ENCODE results near the gene PLEKHH2. TPM values are rescaled to one million over a fixed set of nuclear protein-coding genes. Genes with fewer than 3 reads are reported as not detected.
A peak's percentile ranks its signal among the peaks of the same experiment; 100 is the strongest.

PLEKHH2 gene
- total RNA-seq, 1 donor from 2014 or later, result 0.84 TPM

DNA sequence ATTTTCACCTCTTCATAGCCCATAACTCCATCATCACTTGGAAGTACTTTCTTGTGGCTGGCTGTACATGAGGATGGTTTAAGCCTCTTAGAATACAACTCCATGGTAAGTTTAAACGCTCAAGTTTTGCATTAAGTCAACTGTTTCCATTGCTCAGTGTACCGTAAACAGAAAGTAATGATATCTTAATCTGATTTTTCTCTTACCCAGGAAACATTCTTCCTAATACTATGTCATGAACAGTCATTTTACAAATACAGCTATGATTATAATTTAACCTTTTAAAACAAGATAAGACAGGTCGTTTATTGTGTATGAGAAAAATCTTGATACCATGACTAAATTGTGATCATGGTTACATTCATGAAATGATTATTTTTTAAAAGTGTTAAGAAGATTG is 125.2 kb downstream of the PLEKHH2 start:
- no peak overlapping the region for H3K4me3 Mint-ChIP-seq (ENCODE audit: unreplicated experiment)
- Histone ChIP-seq H3K4me3 (ENCODE audit: insufficient read depth, low read depth, low read length) (no peak overlapping the region), H3K79me2 (ENCODE audit: insufficient read depth, low read length) (no peaks in the 10 kb centered on the region), H3K9ac (ENCODE audit: low read length) (no peak overlapping the region), H3K9me3 (ENCODE audit: insufficient read depth, low read depth, low read length) (no peaks in the 10 kb centered on the region), H3K4me1 (ENCODE audit: insufficient read depth, low read length) (peaks cover 12% of the 10 kb centered on the region), H3K27me3 (ENCODE audit: insufficient read depth, low read length) (no peaks in the 10 kb centered on the region), H3K4me2 (ENCODE audit: low read length) (no peak overlapping the region), H3K36me3 (ENCODE audit: insufficient read depth, low read length) (no peaks in the 10 kb centered on the region), H4K20me1 (ENCODE audit: insufficient read depth, low read length) (no peaks in the 10 kb centered on the region), H3K27ac (ENCODE audit: low read depth, low read length) (peak overlapping the region; percentile 16), H2AFZ (ENCODE audit: low read depth, low read length) (no peak overlapping the region)
- TF ChIP-seq EZH2 (IDR thresholded peaks at IDR 0.05; ENCODE audit: insufficient read depth, low read length), result no peak
- TF ChIP-seq, protein P1, sequence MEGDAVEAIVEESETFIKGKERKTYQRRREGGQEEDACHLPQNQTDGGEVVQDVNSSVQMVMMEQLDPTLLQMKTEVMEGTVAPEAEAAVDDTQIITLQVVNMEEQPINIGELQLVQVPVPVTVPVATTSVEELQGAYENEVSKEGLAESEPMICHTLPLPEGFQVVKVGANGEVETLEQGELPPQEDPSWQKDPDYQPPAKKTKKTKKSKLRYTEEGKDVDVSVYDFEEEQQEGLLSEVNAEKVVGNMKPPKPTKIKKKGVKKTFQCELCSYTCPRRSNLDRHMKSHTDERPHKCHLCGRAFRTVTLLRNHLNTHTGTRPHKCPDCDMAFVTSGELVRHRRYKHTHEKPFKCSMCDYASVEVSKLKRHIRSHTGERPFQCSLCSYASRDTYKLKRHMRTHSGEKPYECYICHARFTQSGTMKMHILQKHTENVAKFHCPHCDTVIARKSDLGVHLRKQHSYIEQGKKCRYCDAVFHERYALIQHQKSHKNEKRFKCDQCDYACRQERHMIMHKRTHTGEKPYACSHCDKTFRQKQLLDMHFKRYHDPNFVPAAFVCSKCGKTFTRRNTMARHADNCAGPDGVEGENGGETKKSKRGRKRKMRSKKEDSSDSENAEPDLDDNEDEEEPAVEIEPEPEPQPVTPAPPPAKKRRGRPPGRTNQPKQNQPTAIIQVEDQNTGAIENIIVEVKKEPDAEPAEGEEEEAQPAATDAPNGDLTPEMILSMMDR (IDR thresholded peaks at IDR 0.05; ENCODE audit: insufficient read depth, low read depth, low read length), result no peak
- H3K4me1 Mint-ChIP-seq (ENCODE audit: low read depth, unreplicated experiment), result peaks cover 13% of the 10 kb centered on the region
- no peak for FAIRE-seq
- no peaks in the 10 kb centered on the region for H3K36me3 Mint-ChIP-seq (ENCODE audit: low read depth, unreplicated experiment)
- H3K27me3 Mint-ChIP-seq (ENCODE audit: low read depth, unreplicated experiment), result no peaks in the 10 kb centered on the region
- H3K9me3 Mint-ChIP-seq (ENCODE audit: unreplicated experiment), result no peaks in the 10 kb centered on the region
- no peak overlapping the region for H3K27ac Mint-ChIP-seq (ENCODE audit: unreplicated experiment)
- DNase-seq (ENCODE audit: low read depth), result peak; percentile 66

DNA sequence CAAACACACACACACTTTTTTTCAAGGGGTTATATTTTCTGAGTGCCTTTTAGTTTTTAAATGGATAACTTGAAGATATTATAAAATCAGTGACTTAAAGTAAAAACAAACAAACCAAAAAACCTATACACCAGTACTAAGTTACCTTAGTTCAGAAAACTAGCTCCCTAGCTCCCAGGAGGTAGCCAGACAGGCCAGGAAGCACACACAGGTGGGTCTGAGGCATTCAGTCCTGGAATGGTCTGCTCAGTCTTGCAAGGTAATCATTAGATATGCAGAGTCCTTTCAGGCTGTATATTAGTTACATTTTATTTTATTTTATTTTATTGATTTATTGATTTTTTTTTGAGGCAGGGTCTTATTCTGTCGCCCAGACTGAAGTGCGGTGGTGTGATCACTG is 126.0 kb downstream of the PLEKHH2 start:
- Mint-ChIP-seq H3K9me3 (ENCODE audit: unreplicated experiment) (no peaks in the 10 kb centered on the region), H3K27me3 (ENCODE audit: low read depth, unreplicated experiment) (no peaks in the 10 kb centered on the region), H3K27ac (ENCODE audit: unreplicated experiment) (no peak overlapping the region), H3K4me3 (ENCODE audit: unreplicated experiment) (no peak overlapping the region), H3K4me1 (ENCODE audit: low read depth, unreplicated experiment) (peaks cover 13% of the 10 kb centered on the region), H3K36me3 (ENCODE audit: low read depth, unreplicated experiment) (no peaks in the 10 kb centered on the region)
- H3K27me3 ChIP-seq (ENCODE audit: insufficient read depth, low read length), result no peaks in the 10 kb centered on the region
- H3K79me2 ChIP-seq (ENCODE audit: insufficient read depth, low read length), result no peaks in the 10 kb centered on the region
- no peak overlapping the region for H3K4me3 ChIP-seq (ENCODE audit: insufficient read depth, low read depth, low read length)
- no peaks in the 10 kb centered on the region for H4K20me1 ChIP-seq (ENCODE audit: insufficient read depth, low read length)
- no peak for DNase-seq (ENCODE audit: low read depth)
- TF ChIP-seq, protein P1 (IDR thresholded peaks at IDR 0.05; ENCODE audit: insufficient read depth, low read depth, low read length), result no peak
- no peak for TF ChIP-seq EZH2 (IDR thresholded peaks at IDR 0.05; ENCODE audit: insufficient read depth, low read length)
- no peak overlapping the region for H3K4me2 ChIP-seq (ENCODE audit: low read length)
- no peaks in the 10 kb centered on the region for H3K36me3 ChIP-seq (ENCODE audit: insufficient read depth, low read length)
- H3K27ac ChIP-seq (ENCODE audit: low read depth, low read length), result peak overlapping the region; percentile 16
- no peak for FAIRE-seq
- no peak overlapping the region for H2AFZ ChIP-seq (ENCODE audit: low read depth, low read length)
- no peaks in the 10 kb centered on the region for H3K9me3 ChIP-seq (ENCODE audit: insufficient read depth, low read depth, low read length)
- no peak overlapping the region for H3K9ac ChIP-seq (ENCODE audit: low read length)
- peaks cover 12% of the 10 kb centered on the region for H3K4me1 ChIP-seq (ENCODE audit: insufficient read depth, low read length)

DNA sequence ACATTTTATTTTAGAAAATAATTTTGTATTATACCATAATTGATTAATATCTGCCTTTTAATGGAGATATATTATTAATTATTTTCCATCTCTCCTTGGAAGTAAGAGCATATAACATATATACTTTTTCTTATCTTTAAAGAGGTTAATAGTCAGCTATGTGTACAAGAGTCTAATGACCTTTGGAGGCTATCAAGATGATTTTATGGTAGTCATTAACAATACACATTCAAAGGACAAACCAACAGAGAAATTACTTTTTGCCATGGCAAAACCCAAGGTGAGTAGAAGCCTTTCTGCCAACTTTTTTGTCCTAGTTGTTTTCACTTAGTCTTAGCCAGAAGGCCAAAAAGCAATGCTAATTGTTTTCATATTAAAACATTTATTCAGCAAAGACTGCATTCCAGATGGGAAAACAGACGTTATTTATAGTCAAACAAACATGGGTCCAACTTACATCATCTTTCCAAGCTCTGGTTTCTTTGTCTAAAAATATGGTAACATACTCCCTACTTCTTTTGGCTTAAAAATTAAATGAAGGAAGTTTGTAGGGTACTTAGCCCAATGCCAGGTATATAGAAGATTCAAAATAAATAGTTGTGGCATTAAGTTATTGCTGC is 127.1 kb downstream of the PLEKHH2 start:
- Histone ChIP-seq H4K20me1 (ENCODE audit: insufficient read depth, low read length) (no peaks in the 10 kb centered on the region), H3K27me3 (ENCODE audit: insufficient read depth, low read length) (no peaks in the 10 kb centered on the region), H3K36me3 (ENCODE audit: insufficient read depth, low read length) (no peaks in the 10 kb centered on the region), H3K79me2 (ENCODE audit: insufficient read depth, low read length) (no peaks in the 10 kb centered on the region), H3K4me2 (ENCODE audit: low read length) (no peak overlapping the region), H3K9ac (ENCODE audit: low read length) (no peak overlapping the region), H3K4me1 (ENCODE audit: insufficient read depth, low read length) (peaks cover 4% of the 10 kb centered on the region), H3K9me3 (ENCODE audit: insufficient read depth, low read depth, low read length) (no peaks in the 10 kb centered on the region), H3K27ac (ENCODE audit: low read depth, low read length) (no peak overlapping the region), H2AFZ (ENCODE audit: low read depth, low read length) (no peak overlapping the region), H3K4me3 (ENCODE audit: insufficient read depth, low read depth, low read length) (no peak overlapping the region)
- FAIRE-seq, result no peak
- no peak overlapping the region for H3K4me3 Mint-ChIP-seq (ENCODE audit: unreplicated experiment)
- no peaks in the 10 kb centered on the region for H3K9me3 Mint-ChIP-seq (ENCODE audit: unreplicated experiment)
- H3K27me3 Mint-ChIP-seq (ENCODE audit: low read depth, unreplicated experiment), result no peaks in the 10 kb centered on the region
- peaks cover 7% of the 10 kb centered on the region for H3K4me1 Mint-ChIP-seq (ENCODE audit: low read depth, unreplicated experiment)
- H3K27ac Mint-ChIP-seq (ENCODE audit: unreplicated experiment), result no peak overlapping the region
- TF ChIP-seq EZH2 (IDR thresholded peaks at IDR 0.05; ENCODE audit: insufficient read depth, low read length), result no peak
- TF ChIP-seq, protein P1 (IDR thresholded peaks at IDR 0.05; ENCODE audit: insufficient read depth, low read depth, low read length), result no peak
- H3K36me3 Mint-ChIP-seq (ENCODE audit: low read depth, unreplicated experiment), result no peaks in the 10 kb centered on the region
- no peak for DNase-seq (ENCODE audit: low read depth)

Measured in astrocyte (in vitro differentiated cells and primary cell).